ENCODE data around the gene RPSA.

GRCh38 chr3:39406368-39407258, at the start of gene RPSA:
- peak; percentile 99 for TF ChIP-seq POLR2A (IDR thresholded peaks at IDR 0.05; ENCODE audit: low read length)
- TF ChIP-seq GATA1 (IDR thresholded peaks at IDR 0.05; ENCODE audit: low read depth, low read length): no peak

All from erythroblast (primary cell).